C4-2B (cell line): Measurements from ENCODE around the gene KRTAP26-1.

ENCODE experiments used
- H3K27ac ChIP-seq: fragments of 450-650 bp; 2 replicates; pipeline ENCODE4 v1.5.1; 2017
- ZFX ChIP-seq: fragments of 450-650 bp; IDR thresholded peaks from 2 replicates; pipeline ENCODE4 v1.6.1; 2017
- TF ChIP-seq, protein P1 (sequence below): fragments of 450-650 bp; conservative IDR thresholded peaks from 2 replicates; pipeline ENCODE4 v1.5.1; 2017; ENCODE audit warnings: mild to moderate bottlenecking

Gene KRTAP26-1

DNA sequence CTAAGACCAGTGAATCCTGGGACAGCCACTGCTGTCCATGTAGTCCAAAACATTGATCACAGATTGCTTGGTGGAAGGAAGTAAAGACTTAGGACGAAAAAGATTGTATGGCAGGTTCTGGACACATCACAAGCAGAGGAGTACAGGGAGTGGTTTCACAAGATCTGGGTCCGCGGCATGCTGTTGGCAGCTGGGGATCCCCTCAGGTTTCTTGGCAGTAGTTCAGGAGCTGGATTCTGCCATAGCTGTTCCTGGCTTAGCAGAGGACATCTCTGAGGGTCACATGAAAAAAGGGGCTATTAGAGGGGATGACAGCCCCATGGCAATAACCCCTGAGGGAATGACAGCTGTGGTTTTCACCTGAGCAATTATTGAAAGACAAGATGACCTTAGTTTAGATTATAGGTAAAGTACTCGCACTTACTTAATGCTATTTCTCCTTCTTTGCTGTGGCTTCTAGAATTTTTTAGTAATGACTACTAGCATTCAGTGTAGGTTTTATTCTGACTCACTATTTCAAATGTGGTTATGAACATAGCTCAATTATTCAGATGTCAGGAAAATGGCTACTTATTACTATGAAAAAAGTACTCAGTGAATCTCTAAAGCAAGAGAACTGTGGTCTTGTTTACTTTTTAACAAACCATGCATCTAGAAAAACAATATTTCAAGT lies 9.2 kb upstream of the KRTAP26-1 start:
- H3K27ac ChIP-seq: no peak overlapping the region
- TF ChIP-seq, protein P1, sequence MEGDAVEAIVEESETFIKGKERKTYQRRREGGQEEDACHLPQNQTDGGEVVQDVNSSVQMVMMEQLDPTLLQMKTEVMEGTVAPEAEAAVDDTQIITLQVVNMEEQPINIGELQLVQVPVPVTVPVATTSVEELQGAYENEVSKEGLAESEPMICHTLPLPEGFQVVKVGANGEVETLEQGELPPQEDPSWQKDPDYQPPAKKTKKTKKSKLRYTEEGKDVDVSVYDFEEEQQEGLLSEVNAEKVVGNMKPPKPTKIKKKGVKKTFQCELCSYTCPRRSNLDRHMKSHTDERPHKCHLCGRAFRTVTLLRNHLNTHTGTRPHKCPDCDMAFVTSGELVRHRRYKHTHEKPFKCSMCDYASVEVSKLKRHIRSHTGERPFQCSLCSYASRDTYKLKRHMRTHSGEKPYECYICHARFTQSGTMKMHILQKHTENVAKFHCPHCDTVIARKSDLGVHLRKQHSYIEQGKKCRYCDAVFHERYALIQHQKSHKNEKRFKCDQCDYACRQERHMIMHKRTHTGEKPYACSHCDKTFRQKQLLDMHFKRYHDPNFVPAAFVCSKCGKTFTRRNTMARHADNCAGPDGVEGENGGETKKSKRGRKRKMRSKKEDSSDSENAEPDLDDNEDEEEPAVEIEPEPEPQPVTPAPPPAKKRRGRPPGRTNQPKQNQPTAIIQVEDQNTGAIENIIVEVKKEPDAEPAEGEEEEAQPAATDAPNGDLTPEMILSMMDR: no peak
- no peak for TF ChIP-seq ZFX

DNA sequence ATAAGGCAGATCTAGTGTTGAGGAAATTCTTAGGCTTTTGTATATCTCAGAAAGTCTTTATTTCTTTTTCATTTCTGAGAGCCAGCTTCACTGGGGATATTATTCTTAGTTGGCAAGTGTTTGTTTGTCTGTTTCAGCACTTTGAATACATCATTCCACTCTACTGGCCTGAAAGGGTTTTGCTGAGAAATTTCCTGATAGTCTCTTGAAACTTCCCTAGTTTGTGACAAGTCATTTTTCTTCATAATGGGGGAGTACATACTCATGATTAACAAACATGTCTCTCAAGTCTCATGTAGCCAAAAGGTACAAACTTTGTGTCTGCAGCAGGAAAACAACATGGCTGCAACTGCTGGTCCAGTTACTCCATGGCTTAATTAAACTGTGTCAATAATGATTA lies 6.3 kb upstream of the KRTAP26-1 start:
- TF ChIP-seq, protein P1: no peak
- TF ChIP-seq ZFX: no peak
- H3K27ac ChIP-seq: no peak overlapping the region

DNA sequence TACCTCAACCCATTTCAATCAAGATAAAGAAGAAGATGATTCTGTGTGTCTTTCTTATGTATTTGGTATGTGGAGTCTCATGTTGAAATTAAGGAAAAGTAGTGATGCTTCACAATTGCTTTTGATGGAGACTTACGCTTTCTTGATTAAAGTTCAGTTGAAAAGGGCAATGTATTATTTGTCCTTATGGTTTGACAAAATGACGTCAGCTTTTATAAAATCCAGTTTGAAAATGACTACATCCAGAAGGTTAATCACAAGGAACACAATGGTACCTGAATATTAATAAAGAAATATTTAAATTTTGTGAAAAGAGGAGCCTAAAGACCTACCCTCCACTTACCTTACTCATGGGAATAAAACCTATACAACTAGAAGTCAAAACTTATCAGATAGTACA lies 4.4 kb downstream of the KRTAP26-1 start:
- TF ChIP-seq, protein P1: no peak
- no peak for TF ChIP-seq ZFX
- no peak overlapping the region for H3K27ac ChIP-seq

DNA sequence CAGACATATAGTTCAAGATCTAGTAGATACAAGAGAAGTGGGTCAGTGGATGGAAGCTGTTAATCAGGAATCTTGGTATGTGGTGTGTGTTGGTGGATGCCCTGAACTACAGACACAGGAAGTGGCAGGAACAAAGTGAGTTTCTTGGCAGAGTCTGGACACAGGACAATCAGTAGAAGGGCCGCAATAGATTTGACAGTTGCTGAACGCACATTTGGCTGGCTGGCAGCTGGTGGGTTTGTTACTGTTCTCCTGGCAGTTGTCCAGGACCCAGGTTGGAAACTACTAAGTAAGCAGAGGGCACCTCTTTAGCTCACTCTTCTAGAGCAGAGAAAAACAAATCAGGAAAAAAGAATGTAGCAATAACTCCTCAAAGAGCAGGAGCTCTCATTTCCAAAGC lies 13.2 kb downstream of the KRTAP26-1 start:
- no peak overlapping the region for H3K27ac ChIP-seq
- TF ChIP-seq ZFX: no peak
- TF ChIP-seq, protein P1: no peak

DNA sequence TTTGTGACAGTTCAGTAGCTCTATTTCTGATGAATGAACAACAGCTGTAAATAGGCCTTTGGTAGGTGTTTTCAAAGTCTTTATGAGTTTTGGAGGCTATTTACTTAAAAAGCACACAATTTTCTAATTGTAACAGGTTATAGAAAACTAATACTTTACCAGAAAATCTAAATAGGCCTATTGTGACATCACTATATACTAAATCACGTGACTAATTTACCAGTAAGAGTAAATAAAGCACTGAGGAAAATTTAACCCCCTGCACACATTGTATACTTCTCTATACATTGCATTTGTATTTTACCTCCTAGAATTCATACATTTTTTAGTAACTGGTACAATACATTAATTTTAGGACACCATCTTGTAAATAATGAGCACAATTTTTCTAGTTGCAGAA lies 15.0 kb downstream of the KRTAP26-1 start:
- no peak for TF ChIP-seq ZFX
- TF ChIP-seq, protein P1: no peak
- no peak overlapping the region for H3K27ac ChIP-seq

DNA sequence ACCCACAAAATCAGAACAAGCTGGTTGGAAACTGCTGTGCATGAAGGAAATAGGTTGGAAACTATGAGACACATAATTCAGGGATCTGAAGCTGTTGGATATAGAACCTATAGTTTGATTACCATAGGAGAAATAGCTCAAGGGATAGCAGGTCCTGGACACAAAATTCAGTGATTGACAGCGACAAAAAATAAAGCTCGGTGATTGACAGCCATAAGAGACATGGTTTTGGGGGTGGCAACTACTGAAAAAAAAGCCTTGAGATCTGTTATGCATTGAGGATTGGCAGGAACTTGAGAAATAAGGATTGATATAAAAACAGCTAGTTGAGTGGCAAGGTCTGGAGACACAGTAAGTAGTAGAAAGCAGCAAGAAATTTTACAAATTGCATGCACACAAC lies 30.9 kb downstream of the KRTAP26-1 start, which contains the start of gene KRTAP25-1:
KRTAP25-1 (minus strand) TSS at position 300 of the 400 bp plus-strand sequence; CDS start at position 276, 24 bp downstream.
- no peak within 1 kb of the TSS for H3K27ac ChIP-seq
- no peak for TF ChIP-seq ZFX
- TF ChIP-seq, protein P1: no peak

DNA sequence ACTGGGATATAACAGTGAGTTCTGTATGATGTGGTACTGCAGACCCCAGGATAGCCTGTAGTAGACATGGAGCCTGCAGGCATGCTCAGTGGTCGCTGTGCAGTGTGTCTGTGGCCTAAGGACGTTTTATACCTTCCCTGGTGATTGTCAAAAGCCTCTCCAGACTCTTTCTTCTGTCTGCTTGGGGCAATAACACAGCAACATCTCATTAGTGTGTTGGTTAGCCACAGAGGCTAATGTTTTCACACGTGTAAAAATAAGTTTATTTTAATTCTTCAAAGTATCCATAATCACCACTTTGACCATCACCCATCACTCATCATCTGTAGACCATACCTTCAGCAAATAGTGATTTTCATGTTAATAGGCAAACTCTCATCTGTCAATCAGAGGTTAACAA lies 37.3 kb downstream of the KRTAP26-1 start, which contains the start of gene KRTAP24-1:
KRTAP24-1 (minus strand) TSS at position 101 of the 400 bp plus-strand sequence; CDS start at position 83, 18 bp downstream.
- no peak within 1 kb of the TSS for H3K27ac ChIP-seq
- TF ChIP-seq, protein P1: no peak
- no peak for TF ChIP-seq ZFX
